WTC11 (cell line): ENCODE data around the gene CASP6. TPM values are rescaled to one million over a fixed set of nuclear protein-coding genes. Genes with fewer than 3 reads are reported as not detected.

Experiments
- ATAC-seq: fragments of 200-7000 bp; cut with Tn5 transposase; 2 replicates; pipeline ENCODE4 v1.10.0; 2021; ENCODE audit warnings: mild to moderate bottlenecking, moderate library complexity
- CTCF ChIA-PET: fragments of 300-600 bp; sonication (Branson Sonifier 250); formaldehyde crosslinking; loops from one replicate; lab custom pipeline; 2021; ENCODE audit warnings: antibody characterized with exemption; lab: Charles Lee
- POLR2A ChIA-PET: fragments of 350-600 bp; sonication (Branson Sonifier 250); formaldehyde crosslinking; loops from one replicate; lab custom pipeline; 2021; ENCODE audit warnings: antibody characterized with exemption; lab: Charles Lee
- DNase-seq: peaks from one replicate; pipeline ENCODE4 v3.0.0; 2021; ENCODE audit warnings: low spot score
- H3K27ac Mint-ChIP-seq: 2 replicates; pipeline ENCODE4 v1.8.0; 2021; ENCODE audit warnings: mixed read lengths
- H3K27me3 Mint-ChIP-seq: 2 replicates; pipeline ENCODE4 v1.8.0; 2021; ENCODE audit warnings: low read depth, mild to moderate bottlenecking, moderate library complexity, mixed read lengths
- H3K36me3 Mint-ChIP-seq: 2 replicates; pipeline ENCODE4 v1.8.0; 2021; ENCODE audit warnings: mixed read lengths
- H3K4me1 Mint-ChIP-seq: 2 replicates; pipeline ENCODE4 v1.8.0; 2022; ENCODE audit warnings: mixed read lengths
- H3K4me3 Mint-ChIP-seq: 2 replicates; pipeline ENCODE4 v1.8.0; 2021; ENCODE audit warnings: mild to moderate bottlenecking, moderate library complexity, mixed read lengths
- H3K9me3 Mint-ChIP-seq: 2 replicates; pipeline ENCODE4 v1.8.0; 2021; ENCODE audit warnings: mixed read lengths
- ARID4B ChIP-seq: sonication (generic); formaldehyde crosslinking; IDR thresholded peaks from 2 replicates; pipeline ENCODE4 v1.8.0; 2023; ENCODE audit warnings: missing genetic modification reagents, mild to moderate bottlenecking, borderline replicate concordance
- ATF3 ChIP-seq: sonication (generic); formaldehyde crosslinking; conservative IDR thresholded peaks from 2 replicates; pipeline ENCODE4 v1.8.1; 2022; ENCODE audit warnings: mild to moderate bottlenecking, missing genetic modification reagents
- ELF4 ChIP-seq: sonication (generic); formaldehyde crosslinking; IDR thresholded peaks from 2 replicates; pipeline ENCODE4 v1.8.1; 2022; ENCODE audit warnings: low read depth, mild to moderate bottlenecking, moderate library complexity, missing genetic modification reagents
- EMX1 ChIP-seq: fragments of 250-450 bp; sonication (Bioruptor Pico); IDR thresholded peaks from 2 replicates; pipeline ENCODE4 v1.8.0; 2021; ENCODE audit warnings: mild to moderate bottlenecking
- FOXJ3 ChIP-seq: sonication (generic); formaldehyde crosslinking; IDR thresholded peaks from 2 replicates; pipeline ENCODE4 v1.9.0; 2021; ENCODE audit warnings: missing genetic modification reagents, mild to moderate bottlenecking, borderline replicate concordance
- FOXK1 ChIP-seq: sonication (generic); formaldehyde crosslinking; IDR thresholded peaks from 2 replicates; pipeline ENCODE4 v1.8.0; 2022; ENCODE audit warnings: mild to moderate bottlenecking, moderate library complexity, missing genetic modification reagents
- FOXP4 ChIP-seq: sonication (generic); formaldehyde crosslinking; IDR thresholded peaks from 2 replicates; pipeline ENCODE4 v1.8.0; 2022; ENCODE audit warnings: mild to moderate bottlenecking, missing genetic modification reagents
- HMGA2 ChIP-seq: fragments of 250-450 bp; sonication (Bioruptor Pico); IDR thresholded peaks from 2 replicates; pipeline ENCODE4 v1.4.0; 2021; ENCODE audit warnings: mild to moderate bottlenecking, moderate library complexity
- HMGXB4 ChIP-seq: sonication (generic); formaldehyde crosslinking; IDR thresholded peaks from 2 replicates; pipeline ENCODE4 v1.8.1; 2023; ENCODE audit warnings: mild to moderate bottlenecking, moderate library complexity, missing genetic modification reagents
- IRF2 ChIP-seq: sonication (generic); formaldehyde crosslinking; IDR thresholded peaks from 2 replicates; pipeline ENCODE4 v1.8.0; 2022; ENCODE audit warnings: low read depth, missing genetic modification reagents, borderline replicate concordance
- NFATC4 ChIP-seq: fragments of 250-450 bp; sonication (Bioruptor Pico); IDR thresholded peaks from 2 replicates; pipeline ENCODE4 v1.9.0; 2021; ENCODE audit warnings: mild to moderate bottlenecking
- NFYB ChIP-seq: sonication (generic); formaldehyde crosslinking; conservative IDR thresholded peaks from 2 replicates; pipeline ENCODE4 v1.8.0; 2022; ENCODE audit warnings: low read depth, missing genetic modification reagents
- OVOL2 ChIP-seq: fragments of 250-450 bp; sonication (Bioruptor Pico); IDR thresholded peaks from 2 replicates; pipeline ENCODE4 v1.9.0; 2021; ENCODE audit warnings: mild to moderate bottlenecking, borderline replicate concordance
- RELA ChIP-seq: sonication (generic); formaldehyde crosslinking; IDR thresholded peaks from 2 replicates; pipeline ENCODE4 v1.8.1; 2022; ENCODE audit warnings: missing genetic modification reagents, mild to moderate bottlenecking, borderline replicate concordance
- SMAD4 ChIP-seq: sonication (generic); formaldehyde crosslinking; IDR thresholded peaks from 2 replicates; pipeline ENCODE4 v1.8.0; 2022; ENCODE audit warnings: mild to moderate bottlenecking, missing genetic modification reagents
- SOX15 ChIP-seq: fragments of 250-450 bp; sonication (Bioruptor Pico); IDR thresholded peaks from 2 replicates; pipeline ENCODE4 v1.9.0; 2021; ENCODE audit warnings: mild to moderate bottlenecking
- ZNF121 ChIP-seq: sonication (generic); formaldehyde crosslinking; IDR thresholded peaks from 2 replicates; pipeline ENCODE4 v1.8.0; 2023; ENCODE audit warnings: missing genetic modification reagents
- ZNF219 ChIP-seq: sonication (generic); formaldehyde crosslinking; IDR thresholded peaks from 2 replicates; pipeline ENCODE4 v1.8.0; 2023; ENCODE audit warnings: missing genetic modification reagents, mild to moderate bottlenecking, borderline replicate concordance
- ZNF281 ChIP-seq: sonication (generic); formaldehyde crosslinking; IDR thresholded peaks from 2 replicates; pipeline ENCODE4 v1.8.0; 2023; ENCODE audit warnings: mild to moderate bottlenecking, missing genetic modification reagents
- total RNA-seq: library from RNA; stranded (reverse); gene quantifications from 3 replicates; pipeline ENCODE4 v1.2.3, GENCODE V29; 2021

The CASP6 gene
- total RNA-seq, 1 experiment from 2014 or later = 26.0 TPM

- TF ChIP-seq ZNF281 (no peak), HMGA2 (no peak), FOXJ3 (CRISPR knock-in tag) (no peak), ARID4B (CRISPR knock-in tag) (no peak)
Measured at GRCh38 chr4:109739547-109739946, 36.3 kb upstream of the CASP6 start (continued).

GRCh38 chr4:109738104-109738872, 35.0 kb upstream of the CASP6 start:
- peak; percentile 81 for ATAC-seq
- TF ChIP-seq ZNF219 (no peak), ZNF121 (CRISPR knock-in tag) (peak; percentile 82)
- TF ChIP-seq, all 79 proteins: peak for 1
- ChIA-PET CTCF (no interaction called here), POLR2A (no interaction called here)
- H3K9me3 Mint-ChIP-seq = no peaks in the 10 kb centered on the region
- H3K4me3 Mint-ChIP-seq = no peak overlapping the region
- no peaks in the 10 kb centered on the region; the same call in 1 of the 2 replicates for H3K27me3 Mint-ChIP-seq
- DNase-seq = no peak
- H3K27ac Mint-ChIP-seq = no peak overlapping the region
- no peaks in the 10 kb centered on the region for H3K36me3 Mint-ChIP-seq
- H3K4me1 Mint-ChIP-seq = peaks cover 7% of the 10 kb centered on the region

GRCh38 chr4:109735566-109736365, 32.5 kb upstream of the CASP6 start:
- no peak for ATAC-seq
- H3K4me1 Mint-ChIP-seq = peaks cover 9% of the 10 kb centered on the region
- CTCF ChIA-PET = no interaction called here
- DNase-seq = no peak
- no peak overlapping the region for H3K4me3 Mint-ChIP-seq
- POLR2A ChIA-PET = no interaction called here
- H3K27me3 Mint-ChIP-seq = no peaks in the 10 kb centered on the region; the same call in 1 of the 2 replicates
- H3K27ac Mint-ChIP-seq = no peak overlapping the region
- H3K9me3 Mint-ChIP-seq = no peaks in the 10 kb centered on the region
- no peaks in the 10 kb centered on the region for H3K36me3 Mint-ChIP-seq
- TF ChIP-seq FOXP4 (no peak), OVOL2 (CRISPR knock-in tag) (no peak), FOXJ3 (CRISPR knock-in tag) (no peak), EMX1 (CRISPR knock-in tag) (no peak), FOXK1 (no peak), HMGXB4 (CRISPR knock-in tag) (no peak), SMAD4 (CRISPR knock-in tag) (no peak), NFATC4 (CRISPR knock-in tag) (no peak), SOX15 (no peak), RELA (CRISPR knock-in tag) (no peak), ELF4 (CRISPR knock-in tag) (no peak), NFYB (CRISPR knock-in tag) (no peak), IRF2 (no peak), ATF3 (CRISPR knock-in tag) (no peak)
